HG03108 (cell line): ENCODE measurements around the gene PEX14.
"Not testable (repeated sequence)": the region's sequence is repeated elsewhere in the genome, so short reads cannot be mapped to it uniquely, and the experiment has no call there.

Source experiments
- ATAC-seq: cut with Tn5 transposase; IDR thresholded peaks from one replicate; pipeline ENCODE4 v1.9.1; 2021; ENCODE audit warnings: moderate library complexity; ENCODE audit not compliant: unreplicated experiment

PEX14 gene

DNA sequence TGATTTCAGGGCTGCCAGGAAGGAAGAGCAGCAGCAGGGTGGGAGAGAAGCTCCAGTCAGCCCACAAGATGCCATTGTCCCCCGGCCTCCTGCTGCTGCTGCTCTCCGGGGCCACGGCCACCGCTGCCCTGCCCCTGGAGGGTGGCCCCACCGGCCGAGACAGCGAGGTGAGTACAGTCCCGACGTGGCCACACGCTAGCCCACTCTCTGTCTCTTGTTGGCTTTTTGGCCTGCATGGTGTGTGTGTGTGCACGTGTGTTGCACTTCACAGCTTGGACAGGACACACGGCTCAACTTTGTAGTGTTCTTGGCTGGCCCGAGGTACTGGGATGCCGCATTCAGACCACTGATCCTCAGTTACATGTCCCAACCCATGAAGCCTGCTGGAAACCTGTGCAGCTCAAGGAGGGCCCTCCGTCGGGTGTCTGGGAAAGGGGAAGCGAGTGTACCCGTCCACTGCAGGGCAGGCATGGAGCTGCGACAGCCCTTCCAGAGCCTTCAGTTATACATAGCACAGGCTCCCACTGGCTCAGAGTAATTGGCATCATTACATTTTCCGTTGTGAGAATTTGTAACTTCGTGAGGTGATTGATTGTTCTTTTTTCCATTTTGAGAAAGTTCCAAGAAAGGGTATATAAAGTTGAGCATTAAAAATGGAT is 24.5 kb upstream of the PEX14 start:
- no peak for ATAC-seq

DNA sequence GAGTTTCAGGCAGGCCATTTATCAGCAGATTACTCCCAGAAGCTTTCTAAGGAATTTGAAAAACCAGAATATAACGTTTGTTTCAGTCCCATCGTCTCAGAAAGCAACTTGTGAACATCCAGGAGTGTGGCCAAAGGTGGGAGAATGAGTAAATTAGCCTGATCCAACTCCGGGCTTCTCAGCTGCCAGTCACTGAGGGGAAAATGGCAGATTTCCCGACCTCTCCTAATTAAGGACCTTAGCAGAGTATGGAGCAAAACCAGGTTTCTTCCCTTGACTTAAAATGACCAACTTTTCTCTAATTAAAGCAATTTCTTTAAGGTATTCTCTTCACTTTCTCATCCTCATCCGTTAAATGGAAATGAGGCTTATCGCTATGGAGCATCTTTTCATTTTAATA is 23.9 kb upstream of the PEX14 start:
- ATAC-seq: no peak

DNA sequence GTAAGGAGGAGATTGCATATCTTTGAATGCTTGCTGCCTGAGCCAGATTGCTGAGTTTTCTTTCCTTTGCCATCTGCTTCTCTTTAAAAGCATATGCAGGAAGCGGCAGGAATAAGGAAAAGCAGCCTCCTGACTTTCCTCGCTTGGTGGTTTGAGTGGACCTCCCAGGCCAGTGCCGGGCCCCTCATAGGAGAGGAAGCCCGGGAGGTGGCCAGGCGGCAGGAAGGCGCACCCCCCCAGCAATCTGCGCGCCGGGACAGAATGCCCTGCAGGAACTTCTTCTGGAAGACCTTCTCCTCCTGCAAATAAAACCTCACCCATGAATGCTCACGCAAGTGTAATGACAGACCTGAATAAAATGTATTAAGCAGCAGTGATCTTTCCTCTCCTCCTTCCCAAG is 23.5 kb upstream of the PEX14 start:
- no peak for ATAC-seq

DNA sequence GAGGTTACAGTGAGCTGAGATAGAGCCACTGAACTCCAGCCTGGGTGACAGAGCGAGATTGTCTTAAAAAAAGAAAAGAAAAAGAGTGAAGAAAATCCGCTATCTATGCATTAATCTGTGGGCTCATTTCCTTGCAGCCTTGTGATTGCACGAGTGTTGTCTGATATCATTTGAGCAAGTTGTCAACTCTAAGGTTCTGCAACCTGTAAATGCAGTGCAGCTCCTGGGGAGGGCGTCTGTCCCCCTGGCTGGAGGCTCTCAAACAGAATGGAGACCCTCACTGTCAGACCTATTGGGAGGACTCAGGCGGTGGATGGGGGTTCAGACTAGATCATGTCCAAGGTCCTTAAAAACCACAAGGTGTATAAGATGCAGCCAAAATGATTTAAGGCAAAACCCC is 18.7 kb upstream of the PEX14 start:
- no peak for ATAC-seq

DNA sequence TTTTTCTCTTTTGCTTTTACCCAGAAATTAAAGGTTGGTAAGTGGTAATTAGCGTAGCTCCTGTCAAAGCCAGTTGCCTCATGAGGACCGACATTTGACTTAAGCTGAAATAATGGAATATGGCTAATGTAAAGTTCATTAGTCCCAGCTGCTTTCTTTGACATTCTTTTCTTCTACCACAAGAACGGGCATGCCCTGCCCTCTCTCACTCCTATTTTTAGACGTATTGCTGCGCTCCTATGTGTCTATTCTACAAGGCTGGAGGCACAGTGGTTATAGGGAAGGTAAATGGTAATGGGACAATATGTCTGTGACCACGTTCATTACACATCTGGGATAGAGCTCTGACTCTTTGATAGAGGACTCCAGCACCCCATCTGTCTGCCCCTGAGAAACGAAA is 18.1 kb upstream of the PEX14 start:
- no peak for ATAC-seq

DNA sequence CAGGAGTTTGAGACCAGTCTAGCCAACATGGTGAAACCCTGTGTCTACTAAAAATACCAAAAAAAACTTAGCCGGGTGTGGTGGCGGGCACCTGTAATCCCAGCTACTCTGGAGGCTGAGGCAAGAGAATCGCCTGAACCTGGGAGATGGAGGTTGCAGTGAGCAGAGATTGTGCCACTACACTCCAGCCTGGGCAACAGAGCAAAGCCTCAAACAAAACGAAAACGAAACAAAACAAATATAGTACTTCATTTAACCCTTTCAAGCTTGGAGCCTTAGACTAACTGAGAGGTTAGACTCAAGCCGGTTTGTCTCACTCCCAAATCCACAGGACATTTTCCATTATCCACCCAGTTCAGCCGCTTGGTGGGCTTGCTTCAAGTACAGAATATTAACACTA is 17.3 kb upstream of the PEX14 start:
- ATAC-seq: not testable (repeated sequence)

DNA sequence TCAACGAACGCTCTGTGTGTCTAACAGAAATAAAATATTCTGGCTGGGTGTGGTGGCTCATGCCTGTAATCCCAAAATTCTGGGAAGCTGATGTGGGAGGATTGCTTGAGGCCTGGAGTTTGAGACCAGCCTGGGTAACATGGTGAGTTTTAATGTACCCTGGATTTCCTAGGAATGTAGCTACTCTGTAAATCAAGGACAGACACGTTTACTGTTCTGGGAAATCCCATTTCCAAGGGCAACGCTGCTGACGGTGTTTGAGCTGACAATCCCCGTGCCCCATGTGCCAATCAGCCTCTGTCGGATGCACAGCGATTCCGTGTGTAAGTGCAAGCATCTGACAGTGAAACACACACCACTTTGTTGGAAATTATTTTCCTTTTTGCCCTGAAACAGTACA is 16.9 kb upstream of the PEX14 start:
- no peak for ATAC-seq

DNA sequence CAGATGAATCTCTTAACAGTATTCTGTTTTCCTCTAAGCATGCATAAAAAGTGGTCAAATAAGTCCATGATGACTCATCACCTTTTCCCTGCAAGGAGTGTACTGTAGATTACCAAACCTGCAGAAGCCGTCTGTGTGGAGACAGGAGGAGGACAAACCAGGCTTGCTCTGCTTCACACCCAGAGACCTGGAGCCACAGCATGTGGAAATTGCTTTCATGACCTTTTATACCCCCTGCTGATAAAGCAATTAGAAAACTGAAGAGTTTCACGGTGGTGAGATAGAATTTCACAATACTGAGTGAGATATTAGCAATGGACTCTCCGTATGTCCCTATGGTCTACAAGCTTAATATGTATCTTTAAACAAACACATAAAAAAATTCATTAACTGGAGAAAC is 15.6 kb upstream of the PEX14 start:
- no peak for ATAC-seq

DNA sequence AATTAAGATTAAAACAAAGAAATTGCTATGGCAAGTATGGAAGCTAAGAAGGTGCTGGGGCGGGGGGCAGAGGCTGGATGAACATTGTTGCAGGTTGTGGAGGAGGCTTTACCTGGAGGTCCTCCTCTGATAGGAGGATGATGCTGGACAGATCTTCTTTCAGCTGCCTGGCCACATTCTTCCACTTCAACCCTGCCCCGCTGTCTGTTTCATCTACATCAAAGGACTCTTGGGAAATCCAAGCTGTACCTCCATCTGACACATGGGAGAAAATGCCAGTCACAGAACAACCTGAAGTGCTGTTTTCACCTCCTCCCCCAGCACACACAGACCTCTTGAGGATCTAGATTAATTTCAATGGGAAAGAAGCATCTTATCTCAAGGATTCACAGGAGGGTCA is 7.7 kb upstream of the PEX14 start:
- ATAC-seq: no peak

DNA sequence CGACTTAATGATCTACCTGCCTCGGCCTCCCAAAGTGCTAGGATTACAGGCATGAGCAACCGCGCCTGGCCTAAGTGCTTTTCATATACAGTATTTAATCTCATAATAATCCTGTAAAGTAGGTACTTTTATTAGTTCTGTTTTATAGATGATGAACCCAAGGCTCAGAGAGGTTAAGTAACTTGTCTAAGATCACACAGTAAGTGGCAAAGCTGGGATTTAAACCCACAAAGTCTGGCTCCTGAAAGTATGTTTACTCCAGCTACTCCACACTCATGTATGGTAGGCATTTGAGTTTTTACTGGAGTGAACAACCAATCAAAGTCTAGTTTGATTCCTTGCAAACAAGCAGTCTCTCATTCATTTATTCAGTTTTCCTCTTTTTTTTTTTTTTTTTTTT is 4.7 kb upstream of the PEX14 start:
- ATAC-seq: no peak

DNA sequence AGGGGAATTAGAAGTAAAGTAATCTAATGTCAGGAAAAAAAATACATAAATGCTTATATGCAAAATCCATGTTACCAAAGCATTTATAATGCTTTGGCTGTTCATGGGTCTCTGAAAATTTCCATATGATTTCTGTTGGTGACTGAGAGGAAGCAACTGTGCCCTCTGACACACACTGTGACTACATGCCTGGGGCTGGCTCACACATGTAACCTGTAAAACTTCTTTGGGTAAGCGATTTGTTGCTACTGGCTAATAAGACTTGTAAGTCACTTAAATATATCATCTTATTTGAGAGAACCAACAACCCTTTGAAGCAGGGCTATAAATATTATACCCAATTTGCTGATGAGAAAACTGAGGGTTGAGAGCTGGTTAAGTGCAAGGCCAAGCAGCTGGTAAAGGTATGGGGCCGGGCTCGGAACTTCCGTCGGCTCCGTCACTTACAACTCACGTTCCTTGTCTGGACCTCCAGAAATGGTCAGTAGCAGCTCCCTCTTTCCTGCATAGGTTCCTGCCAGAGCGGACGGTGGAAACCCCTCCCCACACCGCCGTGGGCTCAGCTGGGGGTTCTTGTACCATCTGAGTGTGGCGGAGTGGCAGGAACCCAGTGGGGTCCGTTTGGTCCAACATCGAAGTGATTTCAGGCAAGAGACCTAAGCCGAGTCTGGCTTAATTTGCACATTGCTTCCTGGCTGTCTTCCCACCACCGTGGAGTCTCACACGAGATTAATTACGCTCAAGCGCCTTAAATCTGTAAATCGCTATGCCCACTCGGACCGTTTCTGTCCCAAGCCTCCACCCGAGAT is 3.1 kb upstream of the PEX14 start:
- ATAC-seq: no peak

DNA sequence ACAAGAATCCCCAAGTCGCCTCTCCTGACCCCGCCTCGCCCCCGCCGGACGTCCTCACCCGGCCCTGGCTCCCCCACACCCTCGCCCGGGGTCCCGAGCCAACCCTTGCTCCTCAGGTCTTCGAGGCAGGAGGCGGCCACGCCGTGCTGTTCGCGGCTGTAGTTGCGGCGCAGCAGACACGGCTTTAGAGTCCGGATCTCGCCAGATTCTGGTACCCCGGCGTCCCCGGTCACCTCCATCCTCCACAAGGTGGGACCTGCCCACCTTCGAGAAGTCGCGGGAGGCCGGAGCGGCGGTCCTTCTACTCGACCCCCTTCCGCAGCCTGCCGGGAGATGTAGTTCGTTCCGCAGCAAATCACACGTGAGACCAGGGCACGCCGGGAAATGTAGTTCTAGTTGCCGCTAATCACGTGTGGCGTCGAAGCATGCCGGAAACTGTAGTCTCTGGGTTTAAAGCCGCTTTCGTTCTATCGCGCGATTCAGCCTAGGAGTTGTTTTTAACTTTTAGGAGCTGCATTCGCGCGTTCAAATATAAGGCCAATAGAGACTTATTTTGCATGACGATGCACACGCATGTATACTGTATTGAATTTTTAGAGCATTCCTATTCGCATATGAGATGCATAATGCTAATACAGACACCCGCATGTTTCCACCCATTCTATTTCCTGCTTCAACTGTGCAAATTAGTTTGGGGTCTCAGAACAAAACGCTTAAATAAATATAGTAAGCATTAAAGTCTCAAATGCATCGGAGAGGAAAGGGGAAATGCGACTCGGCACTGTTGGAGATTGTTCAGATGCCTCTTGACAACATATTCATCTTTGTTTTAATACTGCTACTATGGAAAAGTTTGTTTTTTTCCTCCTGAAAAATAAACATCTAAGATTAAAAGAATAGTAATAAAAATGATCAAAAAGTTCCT is 2.3 kb upstream of the PEX14 start, which contains the start of gene DFFA:
Gene DFFA, minus strand, starts transcription at position 310 of the 925 bp plus-strand sequence. Its CDS starts 71 bp downstream, at position 239.
- ATAC-seq: peak; percentile 77

DNA sequence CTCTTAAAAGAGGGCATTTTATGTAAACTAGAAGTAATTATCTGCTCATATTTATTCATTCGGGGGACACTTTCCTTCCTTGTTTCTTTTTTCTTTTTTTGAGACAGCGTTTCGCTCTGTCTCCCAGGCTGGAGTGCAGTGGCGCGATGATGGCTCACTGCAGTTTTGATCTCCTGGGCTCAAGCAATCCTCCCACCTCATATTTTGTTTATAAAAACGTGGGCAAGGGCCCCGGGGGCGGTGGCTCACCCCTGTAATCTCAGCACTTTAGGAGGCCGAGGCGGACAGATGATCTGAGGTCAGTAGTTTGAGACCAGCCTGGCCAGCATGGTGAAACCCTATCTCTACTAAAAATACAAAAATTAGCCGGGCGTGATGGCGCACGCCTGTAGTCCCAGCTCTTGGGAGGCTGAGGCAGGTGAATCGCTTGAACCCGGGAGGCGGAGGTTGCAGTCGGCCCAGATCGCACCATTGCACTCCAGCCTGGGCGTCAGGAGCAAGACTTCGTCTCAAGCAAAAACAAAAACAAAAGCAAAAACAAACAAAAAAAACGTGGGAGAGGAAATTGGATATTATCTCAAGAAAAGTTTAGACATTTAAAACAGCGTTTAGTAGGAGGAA is 1.5 kb upstream of the PEX14 start:
- ATAC-seq: no peak

DNA sequence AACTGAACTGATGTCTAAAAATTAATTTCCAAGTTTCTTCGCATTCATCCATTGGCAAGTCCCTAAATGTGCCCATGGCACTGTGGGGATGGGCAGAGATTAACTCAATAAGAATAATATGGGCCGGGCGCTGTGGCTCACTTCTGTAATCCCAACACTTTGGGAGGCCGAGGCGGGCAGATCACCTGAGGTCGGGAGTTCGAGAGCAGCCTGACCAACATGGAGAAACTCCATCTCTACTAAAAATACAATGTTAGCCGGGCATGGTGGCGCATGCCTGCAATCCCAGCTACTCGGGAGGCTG is 489 bp upstream of the PEX14 start:
- not testable (repeated sequence) for ATAC-seq

DNA sequence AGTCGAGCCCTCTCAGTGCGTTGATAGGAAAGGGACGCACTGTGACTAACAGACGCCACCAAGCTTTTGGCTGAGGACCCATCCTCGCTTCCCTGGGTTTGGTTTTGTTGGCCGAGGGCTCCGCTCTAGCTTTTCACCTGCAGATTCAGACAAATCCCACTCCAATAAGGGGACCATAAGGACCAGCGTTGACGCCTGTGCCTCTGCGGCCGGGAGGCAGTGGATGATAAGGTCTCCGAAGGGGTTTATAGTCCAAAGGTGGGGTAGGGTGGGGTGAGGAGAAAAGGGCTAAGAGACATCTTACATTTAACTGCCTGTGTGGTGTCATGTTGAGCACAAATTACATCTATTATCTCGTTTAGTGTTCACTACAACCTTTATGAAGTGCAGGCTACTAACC is 760 bp downstream of the PEX14 start:
- ATAC-seq: no peak

DNA sequence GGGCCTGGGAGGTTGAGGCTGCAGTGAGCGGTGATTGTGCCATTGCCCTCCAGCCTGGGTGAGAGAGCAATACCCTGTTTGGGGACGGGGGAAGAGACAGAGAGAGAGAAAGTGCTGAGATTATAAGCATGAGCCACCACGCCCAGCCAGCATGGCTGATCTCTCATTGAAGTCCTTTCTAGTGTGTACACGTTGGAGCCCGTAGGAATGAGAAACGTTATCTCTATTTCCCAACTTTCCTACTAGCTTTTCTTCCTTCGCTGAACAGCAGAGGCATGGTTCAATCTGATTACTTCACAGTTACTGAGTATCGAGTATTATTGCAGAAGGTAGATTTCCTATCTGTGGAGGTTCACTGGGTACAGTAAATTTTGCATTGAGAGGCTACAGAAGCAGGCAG is 4.5 kb downstream of the PEX14 start:
- ATAC-seq: no peak

DNA sequence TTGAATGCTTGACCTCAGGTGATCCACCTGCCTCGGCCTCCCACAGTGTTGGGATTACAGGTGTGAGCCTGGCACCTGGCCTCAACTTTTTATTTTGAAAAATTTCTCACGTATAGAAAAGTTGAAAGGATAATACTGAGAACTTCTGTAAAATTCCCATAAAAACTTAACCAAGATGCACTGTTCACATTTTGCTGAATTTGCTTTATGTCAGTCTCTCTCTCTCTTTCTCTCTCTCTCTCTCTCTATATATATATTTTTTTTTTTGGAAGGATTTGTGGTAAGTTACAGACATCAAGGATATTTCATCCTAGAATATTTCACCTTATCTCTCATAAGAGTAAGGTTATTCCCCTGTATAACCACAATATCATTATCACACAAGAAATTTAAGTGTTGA is 5.9 kb downstream of the PEX14 start:
- ATAC-seq: no peak

DNA sequence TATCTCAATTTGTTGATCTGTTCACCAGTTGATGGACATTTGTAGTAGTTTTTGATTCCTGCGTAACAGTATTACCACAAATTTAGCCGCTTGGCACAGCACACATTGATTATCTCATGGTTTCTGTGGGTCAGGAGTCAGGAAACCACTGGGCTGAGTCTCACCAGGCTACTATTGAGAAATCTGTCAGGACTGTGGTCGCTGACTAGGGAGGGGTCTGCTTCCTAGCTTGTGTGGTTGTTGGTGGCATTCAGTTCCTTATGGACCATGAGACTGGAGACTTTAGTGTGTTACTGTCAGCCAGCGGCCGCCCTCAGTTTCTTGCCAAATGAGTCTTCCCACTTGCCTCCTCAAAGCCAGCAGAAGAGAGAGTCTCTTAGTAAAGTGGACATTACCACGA is 9.8 kb downstream of the PEX14 start:
- ATAC-seq: no peak

DNA sequence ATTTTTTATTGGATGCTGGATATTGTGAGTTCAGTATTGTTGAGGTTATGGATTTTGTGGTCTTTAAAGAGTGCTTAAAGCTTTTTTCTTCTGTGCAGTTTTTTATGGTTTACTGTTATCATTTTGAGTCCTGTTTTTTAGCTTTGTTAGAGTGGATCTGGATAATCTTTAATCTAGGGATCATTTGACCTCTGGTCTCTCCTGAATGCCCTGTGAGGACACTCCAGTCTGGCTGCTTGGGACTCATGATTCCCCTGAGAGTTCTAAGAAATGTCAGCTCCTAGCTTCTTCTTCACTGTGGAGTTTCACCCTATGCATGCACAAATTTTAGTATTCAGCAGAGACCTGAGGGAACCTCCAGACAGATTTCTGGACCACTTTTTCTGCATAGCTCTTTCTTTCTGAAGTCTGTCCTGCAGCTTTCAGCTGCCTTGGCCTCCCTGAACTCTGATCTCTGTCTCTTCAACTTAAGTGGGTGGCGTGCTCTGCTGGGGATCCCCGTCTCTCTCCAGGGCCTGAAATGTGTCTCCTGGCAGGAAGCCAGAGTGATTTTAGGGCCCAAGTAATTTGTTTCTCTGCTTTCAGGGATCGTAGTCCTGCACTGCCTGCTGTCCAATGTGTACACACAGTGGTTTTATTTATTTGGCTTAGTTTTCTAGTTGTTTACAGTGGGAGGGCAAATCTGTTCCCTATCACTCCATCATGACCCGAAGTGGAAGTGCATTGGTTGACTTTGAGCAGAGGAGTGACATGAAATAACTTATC is 14.7 kb downstream of the PEX14 start:
- ATAC-seq: no peak

DNA sequence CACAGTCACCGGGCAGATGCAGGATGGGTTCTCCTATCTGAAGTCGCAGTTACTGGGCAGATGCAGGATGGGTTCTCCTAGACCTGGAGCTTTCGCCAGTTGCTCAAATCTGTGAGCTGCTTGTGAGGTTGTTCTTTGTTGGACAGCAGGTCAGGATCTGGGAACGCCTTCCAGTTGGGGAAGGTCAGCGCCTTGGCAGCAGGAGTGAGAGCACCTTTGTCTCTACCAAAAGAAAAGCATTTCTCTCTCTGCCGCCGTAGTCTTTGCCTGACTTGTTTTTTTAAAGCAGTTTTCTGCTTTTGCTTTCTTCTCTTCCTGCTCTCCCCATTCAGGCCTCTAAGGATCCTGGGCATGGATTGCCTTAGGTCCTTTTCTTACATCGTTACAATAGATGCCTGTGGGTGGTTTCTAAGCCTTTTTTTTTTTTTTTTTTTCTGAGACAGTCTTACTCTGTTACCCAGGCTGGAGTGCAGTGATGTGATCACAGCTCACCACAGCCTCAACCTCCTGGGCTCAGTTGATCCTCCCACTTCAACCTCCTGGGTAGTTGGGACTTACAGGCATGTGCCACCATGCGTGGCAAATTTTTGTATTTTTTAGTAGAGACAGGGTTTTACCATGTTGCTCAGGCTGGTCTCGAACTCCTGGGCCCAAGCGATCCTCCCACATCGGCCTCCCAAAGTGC is 15.7 kb downstream of the PEX14 start:
- no peak for ATAC-seq
